Natural killer cell (primary cell): ENCODE data around the gene ACTN2. TPM values are rescaled to one million over a fixed set of nuclear protein-coding genes. Genes with fewer than 3 reads are reported as not detected.

Experiments
- ATAC-seq, 3 donors: fragments of 150-1000 bp in 2 of 3; fragments of 200-7000 bp in 1 of 3; cut with Tn5 transposase; 1 replicate in 1 of 3; 2 replicates in 2 of 3; pipeline ENCODE4 v1.10.0; 2021; ENCODE audit warnings: mild to moderate bottlenecking in 2 of 3, moderate library complexity in 2 of 3
- DNase-seq, 2 donors: peaks; one replicate each; pipeline versions ENCODE4 v3.0.0 to v3.0.0-alpha.2; 2013 to 2021; ENCODE audit warnings: mixed read lengths in 1 of 2
- H3K27ac ChIP-seq: one replicate; pipeline ENCODE4 v1.5.1; 2013; ENCODE audit warnings: mild to moderate bottlenecking, low read length
- H3K27me3 ChIP-seq: one replicate; pipeline ENCODE4 v1.6.1; 2013; ENCODE audit warnings: low read length; ENCODE audit not compliant: control insufficient read depth, insufficient read depth
- H3K36me3 ChIP-seq: one replicate; pipeline ENCODE4 v1.6.1; 2013; ENCODE audit warnings: low read length; ENCODE audit not compliant: control insufficient read depth, insufficient read depth
- H3K4me1 ChIP-seq: one replicate; pipeline ENCODE4 v1.6.1; 2013; ENCODE audit warnings: low read length; ENCODE audit not compliant: control insufficient read depth, insufficient read depth
- H3K4me3 ChIP-seq: one replicate; pipeline ENCODE4 v1.5.1; 2013; ENCODE audit warnings: low read length
- H3K9me3 ChIP-seq: one replicate; pipeline ENCODE4 v1.6.1; 2013; ENCODE audit warnings: low read length; ENCODE audit not compliant: control insufficient read depth, insufficient read depth
- H3K27ac Mint-ChIP-seq, 2 donors: one replicate each; pipeline ENCODE4 v1.8.0; 2022; ENCODE audit warnings: mild to moderate bottlenecking in 2 of 2, mixed read lengths in 2 of 2, moderate library complexity in 1 of 2
- H3K27me3 Mint-ChIP-seq, 2 donors: one replicate each; pipeline ENCODE4 v1.8.0; 2022; ENCODE audit warnings: low read depth in 2 of 2, mixed read lengths in 2 of 2
- H3K36me3 Mint-ChIP-seq: one replicate; pipeline ENCODE4 v1.8.0; 2022; ENCODE audit warnings: mixed read lengths
- H3K4me1 Mint-ChIP-seq, 2 donors: one replicate each; pipeline ENCODE4 v1.8.0; 2022; ENCODE audit warnings: mixed read lengths in 2 of 2
- H3K4me3 Mint-ChIP-seq: one replicate; pipeline ENCODE4 v1.8.0; 2022; ENCODE audit warnings: mild to moderate bottlenecking, moderate library complexity, mixed read lengths
- H3K9me3 Mint-ChIP-seq, 2 donors: one replicate each; pipeline ENCODE4 v1.8.0; 2022; ENCODE audit warnings: mixed read lengths in 2 of 2
- WGBS: methylation state at CpG from one replicate; pipeline ENCODE4 v1.1.7; 2013; ENCODE audit warnings: missing lambda C conversion rate; ENCODE audit not compliant: insufficient coverage; 5-methylcytosine and 5-hydroxymethylcytosine counted together
- intact Hi-C: fragments of 100-400 bp; cut with micrococcal nuclease; formaldehyde crosslinking; loops from one replicate; pipeline ENCODE4 v1.14.2; 2022
- total RNA-seq, 4 donors: library from RNA; stranded (reverse); fragments of 120-200 nt in 1 of 4; gene quantifications; one replicate each; pipeline versions ENCODE4 v1.2.3 to v1.2.4, GENCODE V29; 2013 to 2022
- TF ChIP-seq, protein P1 (sequence below): fragments of 200-600 bp; IDR thresholded peaks from one replicate; pipeline ENCODE4 v1.8.0; 2022; ENCODE audit warnings: antibody characterized with exemption

Gene ACTN2
- total RNA-seq, 3 donors from 2014 or later (not counting 1 experiment from before 2014, with no cell fraction given) = not detected

- Histone ChIP-seq H3K4me3 (no peak overlapping the region), H3K27ac (no peak overlapping the region), H3K36me3 (no peaks in the 10 kb centered on the region), H3K9me3 (no peaks in the 10 kb centered on the region), H3K27me3 (no peaks in the 10 kb centered on the region), H3K4me1 (no peaks in the 10 kb centered on the region)
- Mint-ChIP-seq H3K27ac (no peak overlapping the region), H3K9me3 (no peaks in the 10 kb centered on the region), H3K36me3 (no peaks in the 10 kb centered on the region), H3K4me1 (no peaks in the 10 kb centered on the region), H3K4me3 (no peak overlapping the region), H3K27me3 (peaks cover 10 to 21% of the 10 kb centered on the region in 2 donors)
- TF ChIP-seq, protein P1, sequence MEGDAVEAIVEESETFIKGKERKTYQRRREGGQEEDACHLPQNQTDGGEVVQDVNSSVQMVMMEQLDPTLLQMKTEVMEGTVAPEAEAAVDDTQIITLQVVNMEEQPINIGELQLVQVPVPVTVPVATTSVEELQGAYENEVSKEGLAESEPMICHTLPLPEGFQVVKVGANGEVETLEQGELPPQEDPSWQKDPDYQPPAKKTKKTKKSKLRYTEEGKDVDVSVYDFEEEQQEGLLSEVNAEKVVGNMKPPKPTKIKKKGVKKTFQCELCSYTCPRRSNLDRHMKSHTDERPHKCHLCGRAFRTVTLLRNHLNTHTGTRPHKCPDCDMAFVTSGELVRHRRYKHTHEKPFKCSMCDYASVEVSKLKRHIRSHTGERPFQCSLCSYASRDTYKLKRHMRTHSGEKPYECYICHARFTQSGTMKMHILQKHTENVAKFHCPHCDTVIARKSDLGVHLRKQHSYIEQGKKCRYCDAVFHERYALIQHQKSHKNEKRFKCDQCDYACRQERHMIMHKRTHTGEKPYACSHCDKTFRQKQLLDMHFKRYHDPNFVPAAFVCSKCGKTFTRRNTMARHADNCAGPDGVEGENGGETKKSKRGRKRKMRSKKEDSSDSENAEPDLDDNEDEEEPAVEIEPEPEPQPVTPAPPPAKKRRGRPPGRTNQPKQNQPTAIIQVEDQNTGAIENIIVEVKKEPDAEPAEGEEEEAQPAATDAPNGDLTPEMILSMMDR = no peak
- WGBS = 50% methylated on average over 1 of the region's 1 CpG
- no peak for ATAC-seq
- no peak for DNase-seq
- intact Hi-C loops = no loop called here
Observed at GRCh38 chr1:236706183-236706582, 19.9 kb downstream of the ACTN2 start.

- no peaks in the 10 kb centered on the region for H3K9me3 Mint-ChIP-seq
- peaks cover 0 to 4% of the 10 kb centered on the region in 2 donors for H3K27me3 Mint-ChIP-seq
- H3K4me3 ChIP-seq = no peak overlapping the region
- intact Hi-C loops = no loop called here
- TF ChIP-seq, protein P1 = no peak
- H3K4me3 Mint-ChIP-seq = no peak overlapping the region
- ATAC-seq (no peak), DNase-seq (no peak)
- no peaks in the 10 kb centered on the region for H3K4me1 ChIP-seq
- H3K36me3 ChIP-seq = no peaks in the 10 kb centered on the region
- H3K4me1 Mint-ChIP-seq = no peaks in the 10 kb centered on the region
- H3K9me3 ChIP-seq = no peaks in the 10 kb centered on the region
- H3K27ac Mint-ChIP-seq = no peak overlapping the region
- 81% methylated on average over 10 of the region's 11 CpGs for WGBS
- H3K27ac ChIP-seq = no peak overlapping the region
- H3K36me3 Mint-ChIP-seq = no peaks in the 10 kb centered on the region
- no peaks in the 10 kb centered on the region for H3K27me3 ChIP-seq
Observed at GRCh38 chr1:236710328-236710892, 24.1 kb downstream of the ACTN2 start.

DNA sequence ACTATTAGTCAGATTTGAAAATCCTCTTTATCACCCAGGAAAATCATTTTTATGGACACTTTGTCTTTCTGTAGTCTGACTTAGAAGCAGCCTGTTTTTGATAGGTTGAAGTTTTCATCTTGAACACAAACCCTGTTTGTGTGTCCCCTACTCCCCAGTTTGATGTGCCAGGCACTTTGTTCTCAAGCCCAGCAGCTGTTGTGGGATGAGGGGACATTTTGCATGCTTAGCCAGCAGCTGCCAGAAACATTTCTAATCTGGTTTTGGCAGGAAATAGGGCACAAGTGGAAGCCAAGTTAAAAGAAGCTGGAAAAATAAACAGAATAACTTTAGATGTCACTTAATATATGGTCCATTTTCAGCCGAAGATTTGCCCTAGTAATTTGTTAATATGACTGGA lies 29.9 kb downstream of the ACTN2 start:
- TF ChIP-seq, protein P1 = no peak
- Mint-ChIP-seq H3K36me3 (no peaks in the 10 kb centered on the region), H3K27ac (no peak overlapping the region), H3K4me1 (no peaks in the 10 kb centered on the region), H3K9me3 (no peaks in the 10 kb centered on the region), H3K27me3 (peaks cover 11 to 15% of the 10 kb centered on the region in 2 donors), H3K4me3 (no peak overlapping the region)
- ATAC-seq (no peak), DNase-seq (no peak)
- H3K9me3 ChIP-seq = no peaks in the 10 kb centered on the region
- H3K36me3 ChIP-seq = no peaks in the 10 kb centered on the region
- H3K4me3 ChIP-seq = no peak overlapping the region
- H3K4me1 ChIP-seq = no peaks in the 10 kb centered on the region
- no peak overlapping the region for H3K27ac ChIP-seq
- WGBS = 44% methylated on average over 1 of the region's 1 CpG
- H3K27me3 ChIP-seq = no peaks in the 10 kb centered on the region
- intact Hi-C loops = no loop called here

- Mint-ChIP-seq H3K4me1 (no peaks in the 10 kb centered on the region), H3K27me3 (peaks cover 11 to 15% of the 10 kb centered on the region in 2 donors), H3K36me3 (no peaks in the 10 kb centered on the region), H3K4me3 (no peak overlapping the region), H3K9me3 (no peaks in the 10 kb centered on the region), H3K27ac (no peak overlapping the region)
- H3K4me1 ChIP-seq = no peaks in the 10 kb centered on the region
- H3K9me3 ChIP-seq = no peaks in the 10 kb centered on the region
- H3K4me3 ChIP-seq = no peak overlapping the region
- DNase-seq = no peak
- H3K27me3 ChIP-seq = no peaks in the 10 kb centered on the region
- WGBS = 79% methylated on average over 6 of the region's 6 CpGs
- no peaks in the 10 kb centered on the region for H3K36me3 ChIP-seq
- intact Hi-C loops = no loop called here
- H3K27ac ChIP-seq = no peak overlapping the region
- ATAC-seq = no peak
- TF ChIP-seq, protein P1 = no peak
Observed at GRCh38 chr1:236717811-236718210, 31.5 kb downstream of the ACTN2 start.
